Fibroblast of the aortic adventitia (primary cell): ENCODE data around the gene PC. TPM values are rescaled to one million over a fixed set of nuclear protein-coding genes. Genes with fewer than 3 reads are reported as not detected.
"Not testable (repeated sequence)": the region's sequence is repeated elsewhere in the genome, so short reads cannot be mapped to it uniquely, and the experiment has no call there.

ENCODE experiments used
- DNase-seq: peaks from one replicate; pipeline ENCODE4 v3.0.0-alpha.2; 2010; ENCODE audit warnings: low read depth
- H3K4me3 ChIP-seq: 2 replicates; pipeline ENCODE4 v1.5.1; 2011; ENCODE audit warnings: low read depth, mild to moderate bottlenecking, control low read depth, low read length, moderate library complexity
- CTCF ChIP-seq: IDR thresholded peaks from 2 replicates; pipeline ENCODE4 v1.5.1; 2011; ENCODE audit warnings: mild to moderate bottlenecking, low read length, control low read depth, inconsistent platforms; ENCODE audit not compliant: insufficient read depth
- total RNA-seq: library from RNA; depleted of rRNA; stranded (reverse); fragments of >200 nt; gene quantifications from 2 replicates; pipeline ENCODE4 v1.2.3, GENCODE V29; 2012; ENCODE audit warnings: low replicate concordance

PC gene
- total RNA-seq, 1 donor = 12.7 TPM

GRCh38 chr11:66964495-66964894 lies 6.3 kb upstream of the PC start:
- no peak for DNase-seq
- no peak overlapping the region for H3K4me3 ChIP-seq

GRCh38 chr11:66962801-66963200 lies 4.6 kb upstream of the PC start:
- no peak overlapping the region for H3K4me3 ChIP-seq
- TF ChIP-seq CTCF = no peak
- no peak for DNase-seq

More at GRCh38 chr11:66964495-66964894, 6.3 kb upstream of the PC start:
- no peak for TF ChIP-seq CTCF

- DNase-seq = no peak
- H3K4me3 ChIP-seq = no peak overlapping the region
- TF ChIP-seq CTCF = no peak
These were observed 4.1 kb upstream of the PC start for GRCh38 chr11:66962247-66962646.

GRCh38 chr11:66961691-66962213 lies 3.6 kb upstream of the PC start:
- not testable (repeated sequence) for DNase-seq, H3K4me3 ChIP-seq

GRCh38 chr11:66958956-66959274 lies 732 bp upstream of the PC start:
- no peak for DNase-seq
- peak overlapping the region; percentile 61 for H3K4me3 ChIP-seq
- TF ChIP-seq CTCF = no peak

GRCh38 chr11:66957971-66958231 lies 282 bp downstream of the PC start:
- no peak for DNase-seq
- peak overlapping the region; percentile 79 for H3K4me3 ChIP-seq
- TF ChIP-seq CTCF = no peak

GRCh38 chr11:66956689-66957290 lies 1.4 kb downstream of the PC start:
- peak; percentile 58 for DNase-seq
- peak; percentile 48 for TF ChIP-seq CTCF
- peak overlapping the region; percentile 22 for H3K4me3 ChIP-seq
